Erythroblast (primary cell): Measurements from ENCODE around the gene FBLN5.

ENCODE experiments used
- DNase-seq, 2 experiments: peaks; one replicate each; lab custom pipeline; 2025; lab: John Stamatoyannopoulos, UW
- GATA1 ChIP-seq: IDR thresholded peaks from 2 replicates; pipeline ENCODE4 v1.6.1; 2011; ENCODE audit warnings: low read depth, mild to moderate bottlenecking, control low read depth, low read length, moderate library complexity
- POLR2A ChIP-seq: IDR thresholded peaks from 2 replicates; pipeline ENCODE4 v1.6.1; 2011; ENCODE audit warnings: mild to moderate bottlenecking, low read length

FBLN5 gene

GRCh38 chr14:91931478-91932088 lies 15.9 kb downstream of the FBLN5 start:
- no peak for TF ChIP-seq POLR2A
- no peak for TF ChIP-seq GATA1
- no peak for DNase-seq

GRCh38 chr14:91929700-91930099 lies 17.8 kb downstream of the FBLN5 start:
- DNase-seq: no peak
- TF ChIP-seq POLR2A (no peak), GATA1 (no peak)

- TF ChIP-seq POLR2A (no peak), GATA1 (no peak)
- no peak for DNase-seq
Measured at GRCh38 chr14:91927800-91928199, 19.7 kb downstream of the FBLN5 start.

- no peak for DNase-seq
- TF ChIP-seq GATA1 (no peak), POLR2A (no peak)
Measured at GRCh38 chr14:91927191-91927590, 20.3 kb downstream of the FBLN5 start.

GRCh38 chr14:91926131-91926890 lies 21.2 kb downstream of the FBLN5 start:
- DNase-seq: no peak
- TF ChIP-seq POLR2A: no peak

GRCh38 chr14:91925727-91926121 lies 21.8 kb downstream of the FBLN5 start:
- no peak for DNase-seq
- no peak for TF ChIP-seq GATA1
- TF ChIP-seq POLR2A: no peak

GRCh38 chr14:91925001-91925726 lies 22.3 kb downstream of the FBLN5 start:
- no peak for DNase-seq
- no peak for TF ChIP-seq POLR2A
- no peak for TF ChIP-seq GATA1

- no peak for DNase-seq
- TF ChIP-seq POLR2A: no peak
Measured at GRCh38 chr14:91920526-91920925, 27.0 kb downstream of the FBLN5 start.

GRCh38 chr14:91919814-91920213 lies 27.7 kb downstream of the FBLN5 start:
- DNase-seq: no peak
- TF ChIP-seq GATA1 (no peak), POLR2A (no peak)

- DNase-seq: no peak
Measured at GRCh38 chr14:91918186-91918883, 29.2 kb downstream of the FBLN5 start.

GRCh38 chr14:91912035-91912434 lies 35.5 kb downstream of the FBLN5 start:
- DNase-seq: no peak
- TF ChIP-seq POLR2A (no peak), GATA1 (no peak)

More at GRCh38 chr14:91918186-91918883, 29.2 kb downstream of the FBLN5 start:
- no peak for TF ChIP-seq POLR2A
- TF ChIP-seq GATA1: no peak

- DNase-seq: peak in 1 of 2 experiments; percentile 29
- TF ChIP-seq POLR2A (no peak), GATA1 (no peak)
Measured at GRCh38 chr14:91911474-91912032, 35.9 kb downstream of the FBLN5 start.

- no peak for DNase-seq
- TF ChIP-seq POLR2A: no peak
- no peak for TF ChIP-seq GATA1
Measured at GRCh38 chr14:91910196-91910595, 37.3 kb downstream of the FBLN5 start.
